ENCODE measurements around the gene FUT2. TPM values are rescaled to one million over a fixed set of nuclear protein-coding genes. Genes with fewer than 3 reads are reported as not detected.

FUT2 gene
- total and polyA plus RNA-seq, 2 of the 13 experiments (the other 11 are each of a cell fraction or from before 2014, with no cell fraction given) = 0.07 TPM; not detected in 1

- intact Hi-C loops (cut with micrococcal nuclease; ENCODE audit: unreplicated experiment) = no loop called here
- H3K9ac ChIP-seq (ENCODE audit: insufficient read depth, low read depth, low read length) = no peak overlapping the region
- H3K27me3 ChIP-seq (ENCODE audit: control insufficient read depth in 1 of 2, insufficient read depth in 2 of 2, low read length in 2 of 2) = no peaks in the 10 kb centered on the region
- no peak for ATAC-seq
- peaks cover 16% of the 10 kb centered on the region for H3K4me1 ChIP-seq (ENCODE audit: insufficient read depth, low read length)
- FAIRE-seq = no peak
- H3K4me3 ChIP-seq (replicated peaks in 1 of 3; ENCODE audit: insufficient read depth in 1 of 3, low read depth in 2 of 3, low read length in 3 of 3) = no peak overlapping the region
- H3K79me2 ChIP-seq (ENCODE audit: insufficient read depth, low read length) = no peaks in the 10 kb centered on the region
- in situ Hi-C loops (cut with HindIII; ENCODE audit: extremely low pct_ligation_motif_present, low pct_unique_long_range_greater_than_20kb) = no loop called here
- POLR2A ChIA-PET = no interaction called here
- H3K9me3 ChIP-seq (ENCODE audit: low read length) = no peaks in the 10 kb centered on the region
- H3K27ac ChIP-seq (ENCODE audit: extremely low read length, insufficient read depth, low read length) = no peak overlapping the region
- H3K4me2 ChIP-seq (ENCODE audit: low read depth, low read length) = no peak overlapping the region
- H3K36me3 ChIP-seq (replicated peaks in 1 of 2; ENCODE audit: control insufficient read depth in 1 of 2, insufficient read depth in 2 of 2, low read length in 2 of 2) = no peaks in the 10 kb centered on the region
- BruUV-seq (replicated peaks) = no TSS peak
- peak; percentile 48 for DNase-seq (ENCODE audit: low spot score)
- WGBS (ENCODE audit: low lambda C conversion rate) = 54% methylated on average over 12 of the region's 12 CpGs
- H4K20me1 ChIP-seq (ENCODE audit: insufficient read depth, low read length) = no peaks in the 10 kb centered on the region
- CTCF ChIA-PET (ENCODE audit: low intra/inter-chr PET ratio, low total read pairs) = no interaction called here
- H2AFZ ChIP-seq (ENCODE audit: low read length) = no peak overlapping the region
- TF ChIP-seq XBP1 (CRISPR knock-in tag; IDR thresholded peaks at IDR 0.05) (no peak), SOX6 (IDR thresholded peaks at IDR 0.05) (no peak), SOX6 (CRISPR knock-in tag; IDR thresholded peaks at IDR 0.05) (peak; percentile 74), IRF2 (CRISPR knock-in tag; IDR thresholded peaks at IDR 0.05) (no peak), ZFAT (CRISPR knock-in tag; conservative IDR thresholded peaks at IDR 0.05) (no peak), TBX3 (IDR thresholded peaks at IDR 0.05; ENCODE audit: borderline replicate concordance) (peak; percentile 41; the same call in 1 of the 2 replicates), FOSL2 (CRISPR knock-in tag; IDR thresholded peaks at IDR 0.05) (no peak), NAIF1 (CRISPR knock-in tag; IDR thresholded peaks at IDR 0.05; ENCODE audit: borderline replicate concordance) (no peak), BRF2 (CRISPR knock-in tag; IDR thresholded peaks at IDR 0.05) (no peak), NFKBIZ (CRISPR knock-in tag; IDR thresholded peaks at IDR 0.05) (no peak), TBX2 (CRISPR knock-in tag; IDR thresholded peaks at IDR 0.05; ENCODE audit: borderline replicate concordance) (peak; percentile 60; the same call in 1 of the 2 replicates), ARHGAP35 (CRISPR knock-in tag; IDR thresholded peaks at IDR 0.05; ENCODE audit: borderline replicate concordance) (no peak), ZMYM3 (CRISPR knock-in tag; IDR thresholded peaks at IDR 0.05) (peak; percentile 47; the same call in 1 of the 2 replicates), ZNF547 (CRISPR knock-in tag; IDR thresholded peaks at IDR 0.05) (no peak), ZNF121 (CRISPR knock-in tag; IDR thresholded peaks at IDR 0.05) (peak; percentile 61), ZBTB1 (CRISPR knock-in tag; IDR thresholded peaks at IDR 0.05; ENCODE audit: borderline replicate concordance) (no peak), ZFP62 (CRISPR knock-in tag; IDR thresholded peaks at IDR 0.05) (no peak), AHDC1 (CRISPR knock-in tag; IDR thresholded peaks at IDR 0.05; ENCODE audit: borderline replicate concordance) (no peak)
Measured at GRCh38 chr19:48650974-48651682, 44.6 kb upstream of the FUT2 start.
